ENCODE results near the gene PRKCG.

GRCh38 chr19:53885036-53885435 lies 3.0 kb downstream of the PRKCG start:
- TF ChIP-seq CTCF (IDR thresholded peaks at IDR 0.05; ENCODE audit: insufficient read depth, low read length, poor library complexity, severe bottlenecking), result no peak
- no peak for TF ChIP-seq EZH2phosphoT487 (conservative IDR thresholded peaks at IDR 0.05; ENCODE audit: low read length)
